ENCODE data around the gene FGFBP1. TPM values are rescaled to one million over a fixed set of nuclear protein-coding genes. Genes with fewer than 3 reads are reported as not detected.

Gene FGFBP1
- polyA plus RNA-seq, 1 experiment: not detected

DNA sequence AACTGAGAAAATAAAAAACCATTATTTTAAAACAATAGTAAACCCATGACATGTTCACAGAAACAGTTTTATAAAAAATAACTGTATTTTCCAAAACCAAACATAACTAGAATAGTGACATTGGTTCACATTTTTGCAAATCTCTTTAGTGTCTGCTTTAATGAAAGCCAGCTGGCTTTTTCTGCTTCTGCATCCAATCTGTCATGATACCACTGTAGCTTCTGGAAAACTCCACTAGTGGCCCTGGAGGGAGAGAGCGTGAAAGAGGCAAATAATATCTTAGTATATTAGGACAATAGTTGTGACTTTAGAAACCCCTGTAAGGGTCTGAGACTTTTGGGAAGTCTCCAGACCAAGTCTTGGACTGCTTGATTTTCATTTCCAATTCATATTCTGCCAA, 31.1 kb downstream of the FGFBP1 start:
- Histone ChIP-seq H3K36me3 (ENCODE audit: control insufficient read depth, insufficient read depth, low read length) (no peaks in the 10 kb centered on the region), H3K27me3 (ENCODE audit: control insufficient read depth, insufficient read depth, low read length) (peaks cover 14% of the 10 kb centered on the region), H3K4me3 (ENCODE audit: low read depth, low read length) (no peak overlapping the region)
- ChIA-PET POLR2A (no interaction called here), CTCF (interaction anchor here (0.9 to 1.5 kb wide), 5 partner anchors 9 to 49 kb away, joined by 3 to 5 read pairs (median 4); no protein-coding TSS in a partner anchor)
- no peak for DNase-seq (ENCODE audit: low read depth)
- TF ChIP-seq CTCF (IDR thresholded peaks at IDR 0.05; ENCODE audit: insufficient read depth, low read depth, low read length): no peak

DNA sequence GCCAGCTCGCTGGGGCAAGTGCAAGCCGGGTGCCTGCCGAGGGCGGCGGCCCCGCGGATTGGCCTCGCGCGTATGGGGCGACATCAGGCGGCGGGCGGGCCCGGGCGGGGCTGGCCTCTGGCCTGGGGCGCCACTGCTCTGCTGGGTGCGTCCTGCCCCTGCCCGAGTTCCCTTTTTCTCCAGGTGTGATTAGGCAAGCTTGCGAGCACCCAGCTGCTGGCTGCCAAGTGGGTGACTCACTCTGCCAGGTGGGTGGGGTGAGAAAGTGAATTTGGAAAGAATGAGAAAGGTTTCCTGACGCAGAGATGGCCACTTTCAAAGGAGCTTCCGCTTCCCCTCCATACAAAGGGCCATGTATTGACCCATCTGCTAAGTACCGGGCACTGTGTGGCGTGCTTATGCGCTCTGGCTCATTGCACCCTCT, 32.5 kb downstream of the FGFBP1 start:
- H3K27me3 ChIP-seq (ENCODE audit: control insufficient read depth, insufficient read depth, low read length): peaks cover 16% of the 10 kb centered on the region
- POLR2A ChIA-PET: no interaction called here
- CTCF ChIA-PET: interaction anchor here (1.2 kb wide), 1 partner anchor 23 kb away, joined by 3 read pairs; no protein-coding TSS in a partner anchor
- no peaks in the 10 kb centered on the region for H3K36me3 ChIP-seq (ENCODE audit: control insufficient read depth, insufficient read depth, low read length)
- no peak for TF ChIP-seq CTCF (IDR thresholded peaks at IDR 0.05; ENCODE audit: insufficient read depth, low read depth, low read length)
- no peak for DNase-seq (ENCODE audit: low read depth)
- no peak overlapping the region for H3K4me3 ChIP-seq (ENCODE audit: low read depth, low read length)

DNA sequence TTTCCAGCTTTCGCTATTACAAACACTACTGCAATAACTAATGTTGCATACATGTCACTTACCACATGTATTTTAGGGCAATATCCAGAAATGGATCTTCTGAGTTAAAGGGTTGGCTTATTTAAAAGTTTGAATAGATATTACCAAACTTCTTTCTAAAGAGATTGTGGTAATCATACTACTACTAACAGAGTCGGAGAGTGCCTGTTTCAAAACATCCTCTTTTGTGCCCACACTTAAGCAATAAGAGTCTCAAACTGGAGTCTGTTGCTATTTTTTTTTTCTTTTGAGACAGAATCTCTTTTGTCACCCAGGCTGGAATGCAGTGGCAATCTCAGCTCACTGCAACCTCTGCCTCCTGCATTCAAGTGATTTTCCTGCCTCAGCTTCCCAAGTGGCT, 35.8 kb downstream of the FGFBP1 start:
- CTCF ChIA-PET: interaction anchor here (1.3 to 3.3 kb wide), 3 partner anchors 14 to 53 kb away, joined by 3 to 10 read pairs (median 4); no protein-coding TSS in a partner anchor
- TF ChIP-seq CTCF (IDR thresholded peaks at IDR 0.05; ENCODE audit: insufficient read depth, low read depth, low read length): no peak
- no peak for DNase-seq (ENCODE audit: low read depth)
- Histone ChIP-seq H3K4me3 (ENCODE audit: low read depth, low read length) (no peak overlapping the region), H3K27me3 (ENCODE audit: control insufficient read depth, insufficient read depth, low read length) (peaks cover 23% of the 10 kb centered on the region), H3K36me3 (ENCODE audit: control insufficient read depth, insufficient read depth, low read length) (no peaks in the 10 kb centered on the region)
- POLR2A ChIA-PET: no interaction called here

DNA sequence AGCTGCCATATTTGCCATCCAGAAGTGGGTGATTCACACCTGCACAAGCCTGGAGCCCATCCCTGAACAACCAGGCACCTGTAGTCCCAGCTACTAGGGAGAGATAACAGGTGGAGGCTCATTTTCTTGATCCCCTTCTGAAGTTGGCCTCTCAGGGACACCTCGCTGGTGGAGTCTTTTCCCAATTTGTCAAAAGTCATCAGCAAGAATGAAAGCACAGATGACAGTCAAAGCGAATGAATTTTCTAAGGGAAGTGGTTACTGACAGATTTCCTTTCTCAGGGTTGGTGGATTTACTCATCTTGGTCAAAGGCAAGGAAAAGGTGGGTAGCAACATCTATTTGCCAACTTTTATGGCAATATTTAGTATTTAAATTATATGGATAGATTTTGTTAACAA, 36.5 kb downstream of the FGFBP1 start:
- H3K36me3 ChIP-seq (ENCODE audit: control insufficient read depth, insufficient read depth, low read length): no peaks in the 10 kb centered on the region
- CTCF ChIA-PET: interaction anchor here (1.3 to 3.3 kb wide), 2 partner anchors 19 to 54 kb away, joined by 3 to 10 read pairs; no protein-coding TSS in a partner anchor

DNA sequence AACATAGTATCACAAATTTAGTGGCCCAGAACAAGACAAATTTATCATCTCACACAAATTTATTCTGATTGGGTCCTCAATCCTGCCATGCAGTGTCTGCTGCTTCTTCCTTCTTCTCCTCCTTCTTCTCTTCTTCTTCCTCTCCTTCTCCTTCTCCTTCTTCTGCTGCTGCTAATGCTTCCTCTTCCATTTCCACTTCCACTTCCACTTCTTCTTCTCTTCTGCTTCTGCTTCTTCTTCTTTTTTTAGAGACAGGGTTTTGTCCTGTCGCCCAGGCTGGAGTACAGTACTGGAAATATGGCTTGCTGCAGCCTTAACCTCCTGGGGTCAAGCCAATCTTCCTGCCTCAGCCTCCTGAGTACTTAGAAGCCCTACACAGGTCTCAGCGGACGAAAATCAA, 37.5 kb downstream of the FGFBP1 start:
- no peak for DNase-seq (ENCODE audit: low read depth)
- TF ChIP-seq CTCF (IDR thresholded peaks at IDR 0.05; ENCODE audit: insufficient read depth, low read depth, low read length): no peak
- Histone ChIP-seq H3K27me3 (ENCODE audit: control insufficient read depth, insufficient read depth, low read length) (peaks cover 29% of the 10 kb centered on the region), H3K36me3 (ENCODE audit: control insufficient read depth, insufficient read depth, low read length) (no peaks in the 10 kb centered on the region), H3K4me3 (ENCODE audit: low read depth, low read length) (no peak overlapping the region)
- ChIA-PET CTCF (interaction anchor here (1.2 kb wide), 1 partner anchor 18 kb away, joined by 8 read pairs; no protein-coding TSS in a partner anchor), POLR2A (no interaction called here)

More for the DNA sequence above, 36.5 kb downstream of the FGFBP1 start:
- DNase-seq (ENCODE audit: low read depth): no peak
- TF ChIP-seq CTCF (IDR thresholded peaks at IDR 0.05; ENCODE audit: insufficient read depth, low read depth, low read length): no peak
- POLR2A ChIA-PET: no interaction called here
- no peak overlapping the region for H3K4me3 ChIP-seq (ENCODE audit: low read depth, low read length)
- peaks cover 27% of the 10 kb centered on the region for H3K27me3 ChIP-seq (ENCODE audit: control insufficient read depth, insufficient read depth, low read length)

Data from BJ (cell line).